Measurements from ENCODE around the gene ATP5MG.

The ATP5MG gene

GRCh38 chr11:118418766-118419165, 17.4 kb downstream of the ATP5MG start:
- no peak for DNase-seq (ENCODE audit: insufficient read length, low spot score)
- no peak for FAIRE-seq
- TF ChIP-seq POLR2A (IDR thresholded peaks at IDR 0.05; ENCODE audit: low read depth, low read length) = no peak

DNA sequence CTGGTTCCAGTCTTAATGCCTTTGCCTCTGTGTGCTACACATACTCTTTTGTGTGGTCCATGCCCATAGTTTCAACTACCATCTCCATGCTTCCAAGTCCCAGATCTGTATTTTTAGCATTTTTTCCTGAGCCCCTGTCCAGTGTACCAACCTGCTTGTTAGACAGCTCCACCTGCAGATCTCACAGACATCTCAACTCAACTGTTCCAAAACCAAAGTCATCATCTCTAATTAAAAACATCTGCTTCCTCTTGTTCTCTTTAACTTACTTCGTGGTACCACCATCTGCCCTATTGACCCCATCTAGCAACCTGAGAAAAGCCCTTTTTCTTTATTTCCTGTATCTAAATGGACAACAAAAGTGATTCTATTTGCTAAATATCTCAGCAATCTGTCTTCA, 26.3 kb downstream of the ATP5MG start:
- FAIRE-seq (no peak), DNase-seq (ENCODE audit: insufficient read length, low spot score) (no peak)
- TF ChIP-seq POLR2A (IDR thresholded peaks at IDR 0.05; ENCODE audit: low read depth, low read length) = no peak

GRCh38 chr11:118430956-118431355, 29.6 kb downstream of the ATP5MG start:
- TF ChIP-seq POLR2A (IDR thresholded peaks at IDR 0.05; ENCODE audit: low read depth, low read length) = no peak
- FAIRE-seq = no peak
- DNase-seq (ENCODE audit: insufficient read length, low spot score) = no peak

DNA sequence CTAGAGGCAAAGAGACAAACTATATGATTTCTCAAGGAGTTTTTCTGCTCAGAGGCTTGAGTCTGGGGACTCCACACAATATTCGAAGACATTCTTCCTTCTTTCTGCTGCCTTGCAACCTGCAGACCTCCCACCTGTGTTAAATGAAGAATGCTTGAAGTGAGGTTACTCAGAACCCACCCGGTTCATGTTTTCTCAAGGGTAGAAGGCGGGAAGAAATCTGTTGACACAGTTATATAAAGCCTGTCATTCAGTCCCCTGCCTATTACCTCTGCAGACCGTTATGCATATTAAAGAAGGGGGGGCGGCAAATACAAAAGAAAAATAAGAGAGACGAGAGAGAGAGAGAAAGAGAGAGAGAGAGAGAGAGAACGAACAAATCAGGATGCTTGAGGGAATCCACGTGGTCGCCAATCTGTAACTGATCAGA, 32.7 kb downstream of the ATP5MG start:
- FAIRE-seq (no peak), DNase-seq (ENCODE audit: insufficient read length, low spot score) (no peak)

GRCh38 chr11:118434553-118435289, 33.3 kb downstream of the ATP5MG start:
- FAIRE-seq = no peak
- no peak for TF ChIP-seq POLR2A (IDR thresholded peaks at IDR 0.05; ENCODE audit: low read depth, low read length)

More for the DNA sequence above, 32.7 kb downstream of the ATP5MG start:
- TF ChIP-seq POLR2A (IDR thresholded peaks at IDR 0.05; ENCODE audit: low read depth, low read length) = no peak

DNA sequence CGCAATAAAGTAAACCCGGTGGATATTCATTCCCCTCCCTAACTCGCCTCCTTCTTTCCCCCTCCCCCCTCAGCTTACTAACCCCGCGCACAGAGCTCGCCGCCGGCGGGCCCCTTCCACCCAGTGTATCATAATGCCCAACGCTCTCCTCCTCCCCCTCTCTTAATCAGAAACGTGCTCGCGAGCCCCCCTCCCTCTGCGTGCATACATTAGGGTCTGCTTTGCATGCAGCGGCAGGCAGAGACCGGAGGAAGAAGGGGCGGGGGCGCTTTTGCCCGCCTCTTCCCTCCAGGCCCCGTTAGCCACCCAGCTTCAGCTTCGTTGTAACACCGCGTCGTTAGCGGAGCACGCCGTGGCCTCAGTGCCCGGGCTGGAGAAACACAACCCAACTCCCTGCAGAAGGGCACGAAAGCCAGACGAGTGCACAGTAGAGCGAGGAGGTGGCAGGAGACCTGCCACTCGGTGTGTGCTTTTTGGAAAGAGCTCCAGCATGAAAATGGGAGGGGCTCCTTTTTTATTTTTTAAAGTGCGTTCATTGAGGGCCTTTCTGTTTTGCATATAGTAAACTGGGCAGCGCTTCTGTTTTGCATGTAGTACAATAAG, 34.0 kb downstream of the ATP5MG start:
- TF ChIP-seq POLR2A (IDR thresholded peaks at IDR 0.05; ENCODE audit: low read depth, low read length) = 0 out of 2 replicates have a peak, but pooled peaks have one; percentile 30
- DNase-seq (ENCODE audit: insufficient read length, low spot score) (no peak), FAIRE-seq (no peak)

More at GRCh38 chr11:118434553-118435289, 33.3 kb downstream of the ATP5MG start:
- no peak for DNase-seq (ENCODE audit: insufficient read length, low spot score)

DNA sequence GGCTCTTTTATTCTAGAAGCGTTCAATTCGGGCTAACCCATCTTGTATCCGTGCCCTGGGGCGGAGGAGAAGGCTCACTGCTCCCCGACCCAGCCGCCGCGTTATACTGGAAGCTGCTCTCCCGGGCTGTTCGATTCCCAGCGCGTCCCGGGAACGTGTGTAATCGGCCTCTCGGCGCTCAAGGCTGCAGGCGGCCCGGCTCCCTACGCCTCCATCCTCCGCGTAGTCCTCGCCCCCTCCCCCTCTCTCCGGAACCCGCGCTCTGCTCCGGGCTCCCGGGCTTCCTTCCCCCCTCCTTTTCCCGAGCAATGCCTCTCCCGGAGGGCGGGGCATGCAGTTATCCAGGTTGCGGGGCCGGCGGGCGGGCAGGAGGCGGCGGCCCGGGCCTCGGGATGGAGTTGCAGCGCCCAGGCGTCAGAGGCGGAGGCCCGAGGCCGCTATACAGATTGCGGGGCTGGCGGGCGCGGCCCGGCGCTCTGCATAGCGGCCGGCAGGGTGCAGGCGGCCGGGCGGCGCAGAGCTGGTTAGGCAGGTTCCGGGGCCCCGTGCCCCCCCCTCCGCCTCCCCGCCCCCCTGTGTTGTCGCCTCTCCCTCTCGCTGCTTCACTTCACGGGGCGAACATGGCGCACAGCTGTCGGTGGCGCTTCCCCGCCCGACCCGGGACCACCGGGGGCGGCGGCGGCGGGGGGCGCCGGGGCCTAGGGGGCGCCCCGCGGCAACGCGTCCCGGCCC, 34.7 kb downstream of the ATP5MG start, which contains the start of gene KMT2A:
TSS of gene KMT2A (plus strand) at position 600 of the 732 bp plus-strand sequence. CDS start at position 621, 21 bp downstream.
- peak; percentile 56 for TF ChIP-seq POLR2A (IDR thresholded peaks at IDR 0.05; ENCODE audit: low read depth, low read length)
- FAIRE-seq (no peak), DNase-seq (ENCODE audit: insufficient read length, low spot score) (peak; percentile 75)

DNA sequence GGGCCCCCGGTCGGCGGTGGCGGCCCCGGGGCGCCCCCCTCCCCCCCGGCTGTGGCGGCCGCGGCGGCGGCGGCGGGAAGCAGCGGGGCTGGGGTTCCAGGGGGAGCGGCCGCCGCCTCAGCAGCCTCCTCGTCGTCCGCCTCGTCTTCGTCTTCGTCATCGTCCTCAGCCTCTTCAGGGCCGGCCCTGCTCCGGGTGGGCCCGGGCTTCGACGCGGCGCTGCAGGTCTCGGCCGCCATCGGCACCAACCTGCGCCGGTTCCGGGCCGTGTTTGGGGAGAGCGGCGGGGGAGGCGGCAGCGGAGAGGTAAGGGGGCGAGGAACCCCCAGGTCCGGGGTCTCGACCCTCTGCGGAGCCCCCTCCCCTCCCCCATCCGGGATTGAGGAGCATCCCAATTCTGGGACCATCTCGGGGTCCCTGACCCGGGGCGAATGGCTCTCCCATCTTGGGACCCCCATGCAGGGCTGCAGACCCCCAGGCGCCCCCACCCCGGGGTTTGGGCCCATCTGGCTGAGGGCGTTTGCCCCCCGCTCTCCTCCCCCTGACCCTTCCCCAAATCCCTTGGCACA, 35.3 kb downstream of the ATP5MG start:
- no peak for FAIRE-seq
- no peak for TF ChIP-seq POLR2A (IDR thresholded peaks at IDR 0.05; ENCODE audit: low read depth, low read length)

GRCh38 chr11:118437208-118438125, 36.1 kb downstream of the ATP5MG start:
- TF ChIP-seq POLR2A (IDR thresholded peaks at IDR 0.05; ENCODE audit: low read depth, low read length) = no peak
- no peak for FAIRE-seq
- DNase-seq (ENCODE audit: insufficient read length, low spot score) = no peak

More for the DNA sequence above, 35.3 kb downstream of the ATP5MG start:
- no peak for DNase-seq (ENCODE audit: insufficient read length, low spot score)

DNA sequence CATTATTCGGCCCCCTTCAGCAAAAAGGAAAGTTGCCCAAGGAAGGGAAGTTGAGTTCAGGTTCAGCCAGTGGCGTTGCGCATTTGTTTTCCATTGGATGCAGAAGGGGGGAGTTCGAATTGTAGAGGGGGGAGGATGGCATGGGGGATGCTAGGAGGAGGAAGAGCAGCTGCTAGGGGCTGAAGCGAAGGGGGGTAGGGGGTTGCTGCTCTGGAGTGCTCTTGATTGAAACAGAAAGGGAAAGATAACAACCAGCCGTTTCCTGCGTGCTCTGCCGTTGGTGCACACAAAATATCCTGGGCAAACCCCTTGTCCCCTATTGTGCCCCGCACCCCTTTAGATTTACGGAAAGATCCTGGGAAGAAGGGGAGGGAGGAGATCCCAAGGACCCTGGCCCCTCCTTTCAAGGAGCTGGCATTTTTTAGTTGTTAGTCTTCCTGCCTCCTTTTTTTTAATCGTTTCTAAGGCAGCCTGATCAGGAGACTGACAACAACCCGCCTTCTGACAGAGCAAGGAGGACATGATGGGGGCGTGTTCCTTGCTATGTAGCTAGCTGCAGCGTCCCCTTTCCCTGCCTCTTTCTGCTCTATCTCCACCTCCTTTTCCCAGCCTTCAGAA, 37.0 kb downstream of the ATP5MG start:
- FAIRE-seq (peak; percentile 69), DNase-seq (ENCODE audit: insufficient read length, low spot score) (peak; percentile 37)
- no peak for TF ChIP-seq POLR2A (IDR thresholded peaks at IDR 0.05; ENCODE audit: low read depth, low read length)

DNA sequence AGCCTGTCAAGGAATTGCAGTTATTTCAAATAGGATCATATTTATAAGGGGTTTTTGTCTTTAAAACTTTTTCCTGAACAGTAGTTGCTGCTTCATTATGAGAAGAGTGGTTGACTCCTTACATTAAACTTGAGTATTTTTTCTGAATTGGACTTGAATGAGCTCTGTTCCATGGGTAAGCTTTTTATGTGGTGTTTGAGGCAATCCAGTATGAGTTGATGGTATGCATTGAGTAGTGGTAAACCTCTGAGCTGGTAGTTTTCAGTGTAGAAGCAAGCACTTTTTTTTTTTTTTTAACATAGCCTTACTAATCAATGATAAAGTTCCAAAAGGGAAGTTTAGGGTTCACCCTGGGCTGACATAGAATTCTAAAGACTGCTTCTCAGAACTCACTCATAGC, 38.2 kb downstream of the ATP5MG start:
- no peak for TF ChIP-seq POLR2A (IDR thresholded peaks at IDR 0.05; ENCODE audit: low read depth, low read length)
- FAIRE-seq = no peak

GRCh38 chr11:118441770-118442275, 40.4 kb downstream of the ATP5MG start:
- no peak for DNase-seq (ENCODE audit: insufficient read length, low spot score)
- no peak for TF ChIP-seq POLR2A (IDR thresholded peaks at IDR 0.05; ENCODE audit: low read depth, low read length)
- FAIRE-seq = no peak

More for the DNA sequence above, 38.2 kb downstream of the ATP5MG start:
- no peak for DNase-seq (ENCODE audit: insufficient read length, low spot score)

Data from H54 (cell line).